ENCODE results near the gene MIEF1. TPM values are rescaled to one million over a fixed set of nuclear protein-coding genes. Genes with fewer than 3 reads are reported as not detected.
A peak's percentile ranks its signal among the peaks of the same experiment; 100 is the strongest.

MIEF1 gene
- total RNA-seq, 1 donor from 2014 or later: 16.1 TPM

- ATAC-seq (no peak), DNase-seq (no peak)
- intact Hi-C loops (cut with micrococcal nuclease): loop anchor here (10.0 kb wide), 1 partner anchor 499 kb away; no protein-coding TSS in a partner anchor
These were observed 33.9 kb downstream of the MIEF1 start for GRCh38 chr22:39535831-39536449.

- ATAC-seq (no peak), DNase-seq (no peak)
- intact Hi-C loops (cut with micrococcal nuclease): loop anchor here (10.0 kb wide), 1 partner anchor 498 kb away; no protein-coding TSS in a partner anchor
These were observed 34.6 kb downstream of the MIEF1 start for GRCh38 chr22:39536711-39537110.

- no peak for DNase-seq
- no peak for ATAC-seq
- intact Hi-C loops (cut with micrococcal nuclease): loop anchor here (10.0 kb wide), 1 partner anchor 497 kb away; no protein-coding TSS in a partner anchor
These were observed 35.9 kb downstream of the MIEF1 start for GRCh38 chr22:39537975-39538374.

- intact Hi-C loops (cut with micrococcal nuclease): no loop called here
- DNase-seq: no peak
- no peak for ATAC-seq
These were observed 41.0 kb downstream of the MIEF1 start for GRCh38 chr22:39543095-39543494.

- intact Hi-C loops (cut with micrococcal nuclease): no loop called here
These were observed 43.6 kb downstream of the MIEF1 start for GRCh38 chr22:39545386-39546365.

GRCh38 chr22:39546889-39547586 is 44.9 kb downstream of the MIEF1 start:
- DNase-seq (no peak), ATAC-seq (peak; percentile 36)
- intact Hi-C loops (cut with micrococcal nuclease): no loop called here

More at GRCh38 chr22:39545386-39546365, 43.6 kb downstream of the MIEF1 start:
- peak; percentile 65 for DNase-seq
- peak; percentile 64 for ATAC-seq

GRCh38 chr22:39547587-39547947 is 45.5 kb downstream of the MIEF1 start:
- ATAC-seq (no peak), DNase-seq (no peak)
- intact Hi-C loops (cut with micrococcal nuclease): no loop called here

GRCh38 chr22:39553429-39553828 is 51.3 kb downstream of the MIEF1 start:
- ATAC-seq: no peak
- DNase-seq: no peak
- intact Hi-C loops (cut with micrococcal nuclease): no loop called here

GRCh38 chr22:39554151-39554550 is 52.1 kb downstream of the MIEF1 start:
- no peak for DNase-seq
- intact Hi-C loops (cut with micrococcal nuclease): no loop called here
- no peak for ATAC-seq

- intact Hi-C loops (cut with micrococcal nuclease): no loop called here
- ATAC-seq (peak; percentile 55), DNase-seq (no peak)
These were observed 55.1 kb downstream of the MIEF1 start for GRCh38 chr22:39556970-39557841.

- no peak for DNase-seq
- no peak for ATAC-seq
- intact Hi-C loops (cut with micrococcal nuclease): no loop called here
These were observed 56.2 kb downstream of the MIEF1 start for GRCh38 chr22:39558254-39558727.

GRCh38 chr22:39558950-39559349 is 56.9 kb downstream of the MIEF1 start:
- DNase-seq (no peak), ATAC-seq (peak; percentile 25)
- intact Hi-C loops (cut with micrococcal nuclease): no loop called here

- DNase-seq: no peak
- peak; percentile 22 for ATAC-seq
- intact Hi-C loops (cut with micrococcal nuclease): no loop called here
These were observed 57.5 kb downstream of the MIEF1 start for GRCh38 chr22:39559456-39560105.

- intact Hi-C loops (cut with micrococcal nuclease): no loop called here
- ATAC-seq (no peak), DNase-seq (no peak)
These were observed 58.0 kb downstream of the MIEF1 start for GRCh38 chr22:39560127-39560526.

- intact Hi-C loops (cut with micrococcal nuclease): no loop called here
- no peak for ATAC-seq
- DNase-seq: no peak
These were observed 60.9 kb downstream of the MIEF1 start for GRCh38 chr22:39562839-39563489.

GRCh38 chr22:39563571-39564428 is 61.7 kb downstream of the MIEF1 start:
- DNase-seq (no peak), ATAC-seq (no peak)
- intact Hi-C loops (cut with micrococcal nuclease): no loop called here
